HG02981 (cell line): Measurements from ENCODE around the gene ATP11A.

Source experiments
- ATAC-seq: cut with Tn5 transposase; IDR thresholded peaks from one replicate; pipeline ENCODE4 v1.9.1; 2021; ENCODE audit warnings: mild to moderate bottlenecking, moderate library complexity; ENCODE audit not compliant: unreplicated experiment

Gene ATP11A

GRCh38 chr13:112888238-112889111 lies 198.6 kb downstream of the ATP11A start:
- ATAC-seq = no peak

- no peak for ATAC-seq
Measured at GRCh38 chr13:112889351-112890290, 199.8 kb downstream of the ATP11A start.

- no peak for ATAC-seq
Measured at GRCh38 chr13:112890316-112891145, 200.7 kb downstream of the ATP11A start.

GRCh38 chr13:112891477-112892401 lies 201.9 kb downstream of the ATP11A start:
- ATAC-seq = no peak

- ATAC-seq = no peak
Measured at GRCh38 chr13:112892426-112893206, 202.8 kb downstream of the ATP11A start.

- no peak for ATAC-seq
Measured at GRCh38 chr13:112893207-112893569, 203.3 kb downstream of the ATP11A start.

- no peak for ATAC-seq
Measured at GRCh38 chr13:112893570-112894422, 204.0 kb downstream of the ATP11A start.

GRCh38 chr13:112894423-112894672 lies 204.5 kb downstream of the ATP11A start:
- ATAC-seq = no peak

GRCh38 chr13:112894673-112895481 lies 205.0 kb downstream of the ATP11A start:
- ATAC-seq = no peak

- no peak for ATAC-seq
Measured at GRCh38 chr13:112895521-112896465, 206.0 kb downstream of the ATP11A start.

GRCh38 chr13:112896736-112897602 lies 207.1 kb downstream of the ATP11A start:
- no peak for ATAC-seq

- no peak for ATAC-seq
Measured at GRCh38 chr13:112897603-112897955, 207.7 kb downstream of the ATP11A start.

- no peak for ATAC-seq
Measured at GRCh38 chr13:112897956-112898620, 208.2 kb downstream of the ATP11A start.

- no peak for ATAC-seq
Measured at GRCh38 chr13:112898621-112899280, 208.9 kb downstream of the ATP11A start.
